Activated CD4-positive, alpha-beta T cell treated with anti-CD3 and anti-CD28 coated beads for 36 hours (primary cell): ENCODE measurements around the gene FAM209B. TPM values are rescaled to one million over a fixed set of nuclear protein-coding genes. Genes with fewer than 3 reads are reported as not detected.
"Not testable (repeated sequence)": the region's sequence is repeated elsewhere in the genome, so short reads cannot be mapped to it uniquely, and the experiment has no call there.

Source experiments
- ATAC-seq: fragments of 200-7000 bp; cut with Tn5 transposase; one replicate; pipeline ENCODE4 v1.10.0; 2021; ENCODE audit warnings: mild to moderate bottlenecking, moderate library complexity
- CTCF ChIA-PET: fragments of 350-600 bp; sonication (Branson Sonifier 250); formaldehyde crosslinking; loops from one replicate; lab custom pipeline; 2021; ENCODE audit warnings: antibody characterized with exemption; lab: Charles Lee
- POLR2A ChIA-PET: fragments of 350-600 bp; sonication (Branson Sonifier 250); formaldehyde crosslinking; loops from one replicate; lab custom pipeline; 2021; ENCODE audit warnings: antibody characterized with exemption, inconsistent platforms; lab: Charles Lee
- DNase-seq: peaks from one replicate; pipeline ENCODE4 v3.0.0-alpha.2; 2020
- H3K27ac Mint-ChIP-seq: one replicate; pipeline ENCODE4 v1.8.0; 2021; ENCODE audit warnings: mixed read lengths
- H3K27me3 Mint-ChIP-seq: one replicate; pipeline ENCODE4 v1.8.0; 2021; ENCODE audit warnings: mixed read lengths
- H3K36me3 Mint-ChIP-seq: one replicate; pipeline ENCODE4 v1.8.0; 2021; ENCODE audit warnings: low read depth, mixed read lengths
- H3K4me1 Mint-ChIP-seq: one replicate; pipeline ENCODE4 v1.8.0; 2021; ENCODE audit warnings: mixed read lengths
- H3K4me3 Mint-ChIP-seq: one replicate; pipeline ENCODE4 v1.8.0; 2021; ENCODE audit warnings: mild to moderate bottlenecking, moderate library complexity, mixed read lengths
- H3K9me3 Mint-ChIP-seq: one replicate; pipeline ENCODE4 v1.8.0; 2021; ENCODE audit warnings: low read depth, mixed read lengths
- intact Hi-C, 2 experiments: fragments of 100-400 bp; cut with DNase I in 1 of 2; cut with micrococcal nuclease in 1 of 2; formaldehyde crosslinking; loops; one replicate each; pipeline versions ENCODE4 v1.14.2 to v1.15.1; 2022 to 2024; cut with DNase I, micrococcal nuclease
- total RNA-seq, 2 experiments: library from RNA; stranded (reverse); gene quantifications; one replicate each; pipeline ENCODE4 v1.2.3, GENCODE V29; 2021

FAM209B gene, protein sequence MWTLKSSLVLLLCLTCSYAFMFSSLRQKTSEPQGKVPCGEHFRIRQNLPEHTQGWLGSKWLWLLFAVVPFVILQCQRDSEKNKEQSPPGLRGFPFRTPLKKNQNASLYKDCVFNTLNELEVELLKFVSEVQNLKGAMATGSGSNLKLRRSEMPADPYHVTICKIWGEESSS
- under 1 TPM in 1 of 2 experiments, not detected in 1; 0.43 TPM for total RNA-seq

DNA sequence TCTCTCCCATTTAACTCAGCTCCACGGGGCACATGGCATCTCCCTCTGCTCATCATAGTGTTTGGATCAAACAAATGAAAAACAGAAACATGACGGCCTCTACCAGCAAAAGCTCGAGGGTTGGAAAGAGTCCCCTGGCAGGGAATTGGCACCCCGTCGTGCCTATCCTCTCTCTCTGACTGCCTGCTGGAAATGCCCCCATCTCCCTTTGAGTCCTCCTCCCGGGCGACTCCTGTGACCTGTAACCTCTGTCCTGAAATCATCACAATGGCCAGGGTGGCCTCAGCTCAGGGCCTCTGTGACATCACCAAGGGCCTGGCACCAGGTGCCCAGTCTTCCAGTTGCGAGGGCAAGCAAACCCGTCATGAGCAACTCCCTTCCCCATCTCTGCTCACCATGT lies at the start of gene FAM209B:
TSS of gene FAM209B (plus strand) at position 301 of the 400 bp plus-strand sequence. CDS start at position 397, 96 bp downstream.
- CTCF ChIA-PET, result interaction anchor here (0.7 kb wide), 1 partner anchor 18 kb away, joined by 5 read pairs; no protein-coding TSS in a partner anchor
- H3K27me3 Mint-ChIP-seq, POLR2A ChIA-PET, H3K4me1 Mint-ChIP-seq, DNase-seq, ATAC-seq, H3K9me3 Mint-ChIP-seq, H3K36me3 Mint-ChIP-seq, H3K27ac Mint-ChIP-seq, H3K4me3 Mint-ChIP-seq, intact Hi-C loops: not testable (repeated sequence)

DNA sequence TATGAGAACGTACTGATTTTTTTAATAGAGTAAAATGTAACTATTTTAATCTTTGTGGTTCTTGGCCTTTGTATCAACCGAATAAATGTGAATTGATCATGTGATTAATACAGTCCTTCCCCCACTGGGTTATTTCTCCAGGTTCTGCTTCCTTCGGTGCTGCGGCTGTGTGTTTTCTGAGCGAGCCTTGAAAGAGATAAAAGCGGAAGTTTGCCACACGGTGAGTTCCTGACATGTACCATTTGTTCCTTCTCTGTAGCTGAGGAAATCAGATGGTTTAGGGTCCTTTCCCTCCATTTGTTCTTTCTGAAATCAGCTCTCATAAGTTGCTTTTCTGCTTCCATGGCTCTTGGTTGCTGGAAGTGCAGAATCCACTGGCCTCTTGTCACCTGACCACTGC lies 49.1 kb upstream of the FAM209B start:
- no peaks in the 10 kb centered on the region for H3K9me3 Mint-ChIP-seq
- CTCF ChIA-PET, result no interaction called here
- POLR2A ChIA-PET, result no interaction called here
- peaks cover 28% of the 10 kb centered on the region for H3K4me1 Mint-ChIP-seq
- ATAC-seq (no peak), DNase-seq (no peak)
- intact Hi-C loops, result no loop called here
- peak overlapping the region; percentile 15 for H3K4me3 Mint-ChIP-seq
- H3K36me3 Mint-ChIP-seq, result peaks cover 66% of the 10 kb centered on the region
- peak overlapping the region; percentile 75 for H3K27ac Mint-ChIP-seq
- no peaks in the 10 kb centered on the region for H3K27me3 Mint-ChIP-seq

DNA sequence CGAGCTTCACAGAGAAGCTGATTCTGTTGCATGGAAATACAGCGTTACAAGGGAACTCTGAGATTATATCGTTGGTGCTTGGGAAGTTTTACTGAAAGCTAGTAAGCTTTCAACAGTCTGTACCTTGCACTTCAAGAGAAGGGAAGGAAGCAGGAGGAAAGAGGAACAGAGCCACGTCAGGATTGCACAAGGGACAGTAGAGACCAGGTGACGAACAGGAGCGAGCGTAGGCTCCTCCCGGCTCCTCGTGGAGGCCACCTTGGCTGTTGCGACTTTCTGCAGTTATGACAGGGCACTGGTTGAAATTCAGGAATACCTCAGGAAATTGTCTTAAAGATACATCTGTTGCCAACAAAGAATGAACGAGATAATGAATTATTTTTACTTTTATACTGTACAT lies 45.8 kb upstream of the FAM209B start:
- ATAC-seq (no peak), DNase-seq (no peak)
- POLR2A ChIA-PET, result no interaction called here
- Mint-ChIP-seq H3K27me3 (no peaks in the 10 kb centered on the region), H3K9me3 (no peaks in the 10 kb centered on the region), H3K27ac (no peak overlapping the region), H3K4me1 (peaks cover 26% of the 10 kb centered on the region), H3K4me3 (no peak overlapping the region), H3K36me3 (peaks cover 61% of the 10 kb centered on the region)
- intact Hi-C loops, result no loop called here
- CTCF ChIA-PET, result interaction anchor here (0.6 kb wide), 1 partner anchor 16 kb away, joined by 3 read pairs; no protein-coding TSS in a partner anchor

DNA sequence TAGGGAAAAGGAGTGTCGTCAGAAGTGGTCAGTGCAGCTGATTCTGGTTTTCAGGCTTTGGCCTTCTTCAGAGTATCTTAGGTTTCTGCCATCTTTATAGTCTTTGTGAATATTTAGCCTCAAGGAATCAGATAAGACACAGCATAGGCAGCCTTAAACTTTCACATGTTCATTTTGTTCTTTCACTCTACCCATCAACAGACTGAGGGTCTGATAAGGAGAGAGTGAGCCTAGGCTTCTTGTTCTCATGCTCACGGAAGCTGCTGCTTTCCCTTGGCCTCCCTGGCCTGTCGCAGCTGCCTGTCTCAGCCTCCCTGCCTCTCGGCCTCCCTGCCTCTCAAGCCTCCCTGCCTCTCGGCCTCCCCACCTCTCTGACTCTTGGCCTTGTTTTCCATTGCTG lies 44.5 kb upstream of the FAM209B start:
- no peak for ATAC-seq
- ChIA-PET POLR2A (no interaction called here), CTCF (no interaction called here)
- Mint-ChIP-seq H3K27ac (no peak overlapping the region), H3K4me1 (peaks cover 16% of the 10 kb centered on the region), H3K4me3 (no peak overlapping the region), H3K36me3 (peaks cover 58% of the 10 kb centered on the region), H3K27me3 (no peaks in the 10 kb centered on the region), H3K9me3 (no peaks in the 10 kb centered on the region)
- no peak for DNase-seq
- intact Hi-C loops, result no loop called here

DNA sequence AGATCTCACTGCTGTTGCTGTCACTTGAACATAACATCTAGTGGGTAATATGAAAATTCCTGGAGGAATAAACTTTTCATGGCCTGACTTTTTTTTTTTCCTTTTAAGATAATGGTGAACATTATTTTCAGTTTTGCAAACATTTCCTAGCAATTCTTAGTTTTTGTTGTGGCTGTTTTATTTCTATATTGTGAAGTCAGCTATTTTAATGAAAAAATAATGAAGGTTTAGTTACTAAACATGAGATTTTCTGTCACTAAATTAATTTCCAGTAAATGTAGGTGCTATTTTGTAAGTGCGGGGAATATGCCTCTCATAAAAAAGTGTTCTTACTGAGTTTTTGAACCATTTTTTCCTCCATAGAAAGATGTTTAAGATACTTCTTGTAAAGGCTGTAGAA lies 31.9 kb upstream of the FAM209B start:
- H3K4me1 Mint-ChIP-seq, result peaks cover 19% of the 10 kb centered on the region
- H3K36me3 Mint-ChIP-seq, result peaks cover 22% of the 10 kb centered on the region
- no peaks in the 10 kb centered on the region for H3K9me3 Mint-ChIP-seq
- CTCF ChIA-PET, result interaction anchor here (0.6 to 0.7 kb wide), 3 partner anchors 41 to 264 kb away, joined by 3 to 9 read pairs (median 3); no protein-coding TSS in a partner anchor
- POLR2A ChIA-PET, result no interaction called here
- no peak overlapping the region for H3K4me3 Mint-ChIP-seq
- intact Hi-C loops, result no loop called here
- DNase-seq (no peak), ATAC-seq (no peak)
- H3K27ac Mint-ChIP-seq, result no peak overlapping the region
- H3K27me3 Mint-ChIP-seq, result no peaks in the 10 kb centered on the region

DNA sequence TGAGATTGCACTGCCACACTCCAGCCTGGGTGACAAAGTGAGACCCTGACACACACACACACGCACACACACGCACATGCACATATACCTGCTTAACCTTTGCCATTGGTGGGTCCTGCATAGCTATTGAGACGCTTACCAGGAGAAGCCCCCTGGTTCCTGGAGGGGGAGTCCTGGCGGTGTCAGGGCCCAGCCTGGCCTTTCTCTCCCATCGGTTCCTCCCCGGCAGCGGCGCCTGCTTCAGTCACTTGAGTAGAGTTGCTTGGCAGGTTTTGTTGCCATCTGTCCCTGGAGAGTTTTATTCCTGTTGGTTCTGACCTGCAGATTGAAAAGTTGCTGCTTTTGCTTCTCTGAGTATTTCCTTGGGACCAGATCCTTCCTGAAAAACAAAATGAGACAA lies 29.1 kb upstream of the FAM209B start:
- intact Hi-C loops, result loop anchor here in 1 of 2 experiments (1.0 kb wide), 1 partner anchor 105 kb away; no protein-coding TSS in a partner anchor
- Mint-ChIP-seq H3K27ac (peak overlapping the region; percentile 12), H3K4me3 (no peak overlapping the region), H3K9me3 (no peaks in the 10 kb centered on the region), H3K4me1 (peaks cover 21% of the 10 kb centered on the region), H3K36me3 (peaks cover 8% of the 10 kb centered on the region), H3K27me3 (no peaks in the 10 kb centered on the region)
- ATAC-seq (no peak), DNase-seq (no peak)
- ChIA-PET POLR2A (no interaction called here), CTCF (interaction anchor here (0.6 to 2.1 kb wide), 5 partner anchors 10 to 46 kb away, joined by 3 to 8 read pairs (median 5); no protein-coding TSS in a partner anchor)

DNA sequence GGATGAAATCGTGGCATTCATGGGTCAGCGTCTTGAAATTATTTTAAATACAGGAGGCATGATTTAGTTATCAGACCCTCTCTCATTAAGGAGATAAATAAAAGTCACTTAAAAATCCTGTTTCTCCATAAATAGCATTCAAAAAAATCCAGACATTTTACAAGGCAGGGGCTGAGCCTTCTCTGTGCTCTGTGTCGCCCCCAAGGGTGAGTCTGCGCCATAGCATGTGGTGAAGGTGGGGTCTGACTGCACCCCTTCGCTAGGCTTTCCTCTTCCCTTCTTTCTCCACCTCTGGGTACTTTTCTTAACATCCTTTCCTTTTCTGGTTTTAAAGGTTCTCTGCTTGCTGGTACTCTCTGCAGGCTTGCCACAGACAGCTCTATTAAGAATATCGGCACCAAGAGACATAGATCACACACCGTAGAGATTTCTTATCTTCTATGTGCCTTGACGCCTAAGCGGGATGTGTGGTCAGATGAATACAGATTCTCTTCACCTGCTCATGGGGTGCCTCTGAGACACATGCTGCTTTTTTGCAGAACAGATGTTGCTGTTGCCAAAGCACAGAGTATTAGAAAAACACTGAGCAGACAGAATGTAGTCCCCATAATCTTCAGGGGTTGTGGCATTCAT lies 28.6 kb upstream of the FAM209B start:
- H3K36me3 Mint-ChIP-seq, result peaks cover 8% of the 10 kb centered on the region
- intact Hi-C loops, result loop anchor here in 1 of 2 experiments (1.0 kb wide), 1 partner anchor 105 kb away; no protein-coding TSS in a partner anchor
- H3K4me3 Mint-ChIP-seq, result no peak overlapping the region
- DNase-seq (peak; percentile 56), ATAC-seq (peak; percentile 95)
- peaks cover 24% of the 10 kb centered on the region for H3K4me1 Mint-ChIP-seq
- POLR2A ChIA-PET, result no interaction called here
- no peaks in the 10 kb centered on the region for H3K9me3 Mint-ChIP-seq
- CTCF ChIA-PET, result interaction anchor here (0.7 to 1.6 kb wide), 3 partner anchors 10 to 93 kb away, joined by 3 to 5 read pairs (median 4); no protein-coding TSS in a partner anchor
- H3K27me3 Mint-ChIP-seq, result no peaks in the 10 kb centered on the region
- peak overlapping the region; percentile 12 for H3K27ac Mint-ChIP-seq

DNA sequence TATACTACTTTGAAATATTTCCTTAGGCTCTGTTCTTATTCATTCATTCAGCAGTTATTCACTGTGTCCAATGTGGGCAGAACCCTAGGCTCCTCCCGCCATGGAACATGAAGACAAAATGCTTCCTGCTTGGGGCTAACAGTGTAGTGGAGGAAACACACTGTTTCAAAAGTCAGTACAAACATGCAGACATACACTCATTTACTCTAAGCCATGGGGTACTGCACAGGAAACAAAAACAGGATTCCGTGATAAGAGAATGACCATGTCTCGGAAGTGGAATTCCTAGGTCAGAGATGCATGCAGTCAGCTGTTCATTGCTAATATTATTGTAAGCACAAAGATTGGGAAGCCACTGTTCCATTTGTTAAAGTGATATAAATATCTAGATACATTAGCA lies 26.9 kb upstream of the FAM209B start:
- no peak for DNase-seq
- POLR2A ChIA-PET, result no interaction called here
- ATAC-seq, result no peak
- Mint-ChIP-seq H3K4me3 (no peak overlapping the region), H3K36me3 (peaks cover 4% of the 10 kb centered on the region), H3K27me3 (no peaks in the 10 kb centered on the region), H3K27ac (no peak overlapping the region), H3K9me3 (no peaks in the 10 kb centered on the region), H3K4me1 (peaks cover 24% of the 10 kb centered on the region)
- CTCF ChIA-PET, result interaction anchor here (1.0 to 1.6 kb wide), 2 partner anchors 9 to 44 kb away, joined by 4 read pairs; no protein-coding TSS in a partner anchor
- intact Hi-C loops, result no loop called here

DNA sequence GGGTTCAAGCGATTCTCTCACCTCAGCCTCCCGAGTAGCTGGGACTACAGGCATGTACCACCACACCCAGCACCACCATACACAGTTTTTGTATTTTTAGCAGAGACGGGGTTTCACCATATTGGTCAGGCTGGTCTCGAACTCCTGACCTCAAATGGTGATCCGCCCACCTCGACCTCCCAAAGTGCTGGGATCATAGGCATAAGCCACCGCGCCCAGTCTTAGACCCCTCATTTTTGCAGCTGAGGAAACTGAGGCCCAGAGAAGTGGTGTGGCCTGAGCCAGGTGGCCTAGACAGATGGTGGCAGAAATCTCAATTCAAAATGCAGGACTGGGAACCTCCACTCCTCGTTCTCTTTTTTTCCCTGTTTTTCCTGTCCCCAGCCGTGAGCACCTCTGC lies 21.1 kb upstream of the FAM209B start:
- Mint-ChIP-seq H3K27ac (no peak overlapping the region), H3K36me3 (peaks cover 27% of the 10 kb centered on the region), H3K4me3 (no peak overlapping the region), H3K27me3 (no peaks in the 10 kb centered on the region), H3K9me3 (no peaks in the 10 kb centered on the region), H3K4me1 (peaks cover 4% of the 10 kb centered on the region)
- DNase-seq (no peak), ATAC-seq (no peak)
- ChIA-PET CTCF (interaction anchor here (0.6 kb wide), 1 partner anchor 382 kb away, joined by 3 read pairs; no protein-coding TSS in a partner anchor), POLR2A (no interaction called here)
- intact Hi-C loops, result no loop called here

DNA sequence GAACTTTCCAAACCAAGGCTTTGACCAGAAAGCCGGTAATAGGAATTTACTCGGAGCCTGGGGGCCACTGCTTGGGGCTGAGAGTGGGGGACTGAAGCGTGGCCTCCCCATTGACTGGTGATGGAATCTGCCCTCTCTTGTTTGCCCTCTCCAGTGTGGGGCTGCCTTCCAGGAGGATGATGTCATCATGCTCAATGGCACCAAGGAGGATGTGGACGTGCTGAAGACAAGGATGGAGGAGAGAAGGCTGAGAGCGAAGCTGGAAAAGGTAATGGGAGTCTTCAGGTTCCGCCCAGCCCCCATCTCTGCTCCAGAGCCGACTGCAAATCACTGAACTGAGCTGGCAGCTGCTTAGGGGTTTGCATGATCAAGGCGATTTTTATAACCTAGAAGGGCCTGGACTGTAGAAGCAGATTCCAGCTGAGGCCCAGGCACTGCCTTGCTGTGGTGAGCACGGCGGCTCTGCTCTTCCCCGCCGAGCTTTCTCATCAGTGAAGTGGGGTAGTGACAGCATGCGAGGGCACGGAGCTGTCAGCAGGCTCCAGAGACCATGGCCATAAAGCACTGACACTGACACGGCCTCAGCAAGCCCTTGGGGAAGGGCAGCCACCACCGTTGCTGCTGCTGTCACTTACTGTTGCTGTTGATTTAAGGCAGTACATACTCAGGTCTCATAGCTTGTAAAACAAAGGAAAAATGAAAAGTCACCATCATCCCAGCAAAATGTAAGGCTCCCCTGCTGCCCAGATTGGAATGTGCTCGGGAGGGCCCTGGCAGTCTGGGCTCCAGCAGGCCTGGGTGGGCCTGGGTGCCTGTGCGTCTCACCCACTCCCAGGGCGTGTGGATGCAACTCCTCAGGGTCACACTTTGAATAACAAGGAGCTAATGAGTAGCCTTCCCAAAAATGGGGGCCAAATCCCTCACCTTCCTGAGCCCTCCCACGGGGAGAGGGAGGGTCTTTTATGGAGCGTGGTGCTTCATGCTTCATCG lies 19.6 kb upstream of the FAM209B start:
- ChIA-PET CTCF (interaction anchor here (0.6 to 2.3 kb wide), 4 partner anchors 10 to 115 kb away, joined by 3 to 7 read pairs (median 4); no protein-coding TSS in a partner anchor), POLR2A (no interaction called here)
- peaks cover 4% of the 10 kb centered on the region for H3K4me1 Mint-ChIP-seq
- DNase-seq, result no peak
- no peaks in the 10 kb centered on the region for H3K27me3 Mint-ChIP-seq
- H3K4me3 Mint-ChIP-seq, result no peak overlapping the region
- no peak overlapping the region for H3K27ac Mint-ChIP-seq
- peaks cover 42% of the 10 kb centered on the region for H3K36me3 Mint-ChIP-seq
- H3K9me3 Mint-ChIP-seq, result no peaks in the 10 kb centered on the region
- no peak for ATAC-seq
- intact Hi-C loops, result no loop called here

DNA sequence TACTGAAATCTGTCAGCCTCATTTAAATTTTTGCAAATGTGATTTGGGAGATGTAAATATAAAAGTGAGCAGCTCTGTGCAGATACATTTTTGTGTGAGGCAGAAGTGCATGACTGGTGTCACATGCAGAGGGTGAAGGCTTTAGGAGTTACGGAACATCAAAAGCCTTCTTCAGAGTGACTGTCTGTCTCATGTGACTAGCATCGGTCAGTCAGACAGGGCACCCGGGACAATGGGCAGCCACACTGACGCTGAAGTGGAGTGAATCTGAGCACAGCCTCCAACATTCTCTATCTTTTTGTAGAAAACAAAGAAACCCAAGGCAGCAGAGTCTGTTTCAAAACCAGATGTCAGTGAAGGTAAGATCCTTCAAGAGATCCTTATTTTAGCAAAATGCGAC lies 16.4 kb upstream of the FAM209B start:
- ChIA-PET POLR2A (no interaction called here), CTCF (interaction anchor here (0.5 to 1.9 kb wide), 2 partner anchors 14 to 101 kb away, joined by 3 to 5 read pairs; no protein-coding TSS in a partner anchor)
- H3K36me3 Mint-ChIP-seq, result peaks cover 74% of the 10 kb centered on the region
- H3K27ac Mint-ChIP-seq, result no peak overlapping the region
- no peak for DNase-seq
- H3K4me1 Mint-ChIP-seq, result no peaks in the 10 kb centered on the region
- H3K27me3 Mint-ChIP-seq, result no peaks in the 10 kb centered on the region
- H3K4me3 Mint-ChIP-seq, result no peak overlapping the region
- intact Hi-C loops, result loop anchor here (1.0 kb wide), 1 partner anchor 116 kb away; no protein-coding TSS in a partner anchor
- ATAC-seq, result no peak
- peaks cover 13% of the 10 kb centered on the region for H3K9me3 Mint-ChIP-seq
